Left forelimb (tissue), 1 donor: ENCODE measurements around the gene CTDSPL.

Source experiments
- DNase-seq: peaks from one replicate; pipeline ENCODE4 v3.0.0-alpha.2; 2018; ENCODE audit warnings: low spot score

The CTDSPL gene

GRCh38 chr3:37988931-37989525 is 127.3 kb downstream of the CTDSPL start:
- DNase-seq = peak; percentile 11

GRCh38 chr3:37989821-37990480 is 128.3 kb downstream of the CTDSPL start:
- DNase-seq = peak; percentile 41

DNA sequence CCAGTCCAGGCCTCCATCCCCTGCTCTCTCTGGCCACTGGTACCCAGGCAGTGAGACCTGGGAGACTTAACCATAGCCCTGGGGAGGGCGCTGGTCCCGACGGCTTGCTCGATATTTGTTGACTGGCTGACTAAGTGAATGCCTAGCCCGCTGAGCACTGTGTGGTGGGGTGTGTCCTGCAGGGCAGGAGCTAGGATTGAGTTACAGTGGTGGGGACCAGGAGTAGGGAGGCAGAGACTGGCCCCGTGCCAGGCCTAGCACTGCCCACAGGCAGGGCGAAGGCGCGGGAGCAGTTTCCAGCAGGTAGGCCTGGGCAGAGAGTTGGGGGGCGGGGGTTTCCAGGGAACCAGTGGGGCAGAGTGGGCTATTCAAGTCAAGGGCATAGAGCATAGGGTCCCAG is 128.8 kb downstream of the CTDSPL start, which contains the start of gene VILL:
Gene VILL (plus strand): TSS at position 260 of the 400 bp plus-strand sequence. CDS start 2,887 bp downstream, outside the sequence.
- DNase-seq = no peak

DNA sequence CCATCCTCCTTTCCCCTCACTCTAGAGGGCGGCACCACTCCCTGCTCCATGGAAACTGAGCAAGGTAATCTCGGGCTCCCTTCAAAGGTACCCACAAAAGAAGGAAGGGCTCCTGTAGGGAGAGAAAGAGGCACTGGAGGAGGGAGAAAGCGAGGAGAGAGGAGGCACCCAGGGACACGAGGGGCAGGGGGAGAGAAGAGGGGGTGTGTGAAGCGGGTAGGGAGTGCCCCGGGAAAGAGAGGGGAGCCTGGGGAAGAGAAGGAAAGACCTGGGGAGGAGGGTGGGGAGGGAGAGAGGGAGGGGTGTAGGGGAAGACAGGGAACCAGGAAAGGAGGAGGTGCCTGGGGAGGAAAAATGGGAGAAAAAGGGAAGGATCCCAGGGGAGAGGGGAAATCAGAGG is 129.4 kb downstream of the CTDSPL start:
- DNase-seq = no peak

- no peak for DNase-seq
These were observed 130.1 kb downstream of the CTDSPL start for GRCh38 chr3:37991823-37992222.

DNA sequence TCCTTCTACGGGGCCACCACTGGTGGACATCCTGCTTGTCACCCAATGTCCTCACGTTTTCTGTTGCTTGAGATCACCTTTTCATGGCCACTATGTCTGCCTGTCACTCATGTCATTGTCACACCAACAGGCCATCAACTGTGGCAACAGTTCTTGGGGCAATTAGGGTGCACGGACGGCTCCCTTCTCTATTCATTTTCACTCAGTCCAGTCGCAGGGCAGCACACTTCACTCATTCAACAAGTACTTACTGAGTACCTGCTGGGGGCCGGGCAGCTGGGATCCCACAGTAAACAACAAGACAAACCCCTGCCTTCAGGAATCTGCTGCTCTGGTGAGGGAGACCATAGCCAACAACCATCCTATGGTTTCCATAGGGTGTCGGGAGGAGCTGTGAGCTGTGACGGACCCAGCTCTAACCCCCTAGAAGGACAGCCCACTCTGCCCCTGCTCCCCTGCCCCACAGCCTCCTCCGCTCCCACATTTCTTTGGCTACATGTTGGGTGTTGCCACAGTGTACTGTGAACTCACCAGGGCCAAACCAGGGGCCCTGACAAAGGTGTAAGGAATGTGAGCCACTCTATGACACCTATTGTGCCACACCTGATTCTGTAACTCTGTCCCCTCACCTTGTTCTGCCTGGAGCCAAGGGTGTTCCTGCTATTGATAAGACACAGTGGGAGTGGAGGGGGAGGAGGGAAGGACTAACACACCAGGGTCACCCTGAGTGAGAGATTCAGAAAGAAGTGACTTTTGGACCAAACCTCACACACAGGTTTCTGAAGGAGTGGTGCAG is 130.8 kb downstream of the CTDSPL start:
- DNase-seq = no peak

DNA sequence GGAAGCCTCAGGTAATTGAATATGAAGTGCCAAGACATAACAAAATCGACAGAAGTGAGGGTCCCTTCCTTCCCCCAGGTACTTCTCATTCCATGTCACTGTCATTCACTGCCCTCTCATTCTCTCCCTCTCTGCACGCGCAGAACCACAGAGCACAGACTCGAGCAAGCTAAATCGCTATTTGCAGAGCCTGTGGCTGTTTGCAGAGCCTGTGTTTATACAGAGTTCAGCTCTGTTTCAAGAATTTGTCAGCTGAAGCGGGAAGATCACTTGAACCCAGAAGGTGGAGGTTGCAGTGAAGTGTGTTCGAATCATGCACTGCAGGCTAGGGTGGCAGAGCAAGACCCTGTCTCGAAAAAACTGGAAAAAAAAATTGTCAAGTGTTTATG is 131.4 kb downstream of the CTDSPL start:
- DNase-seq = no peak

- DNase-seq = no peak
These were observed 131.8 kb downstream of the CTDSPL start for GRCh38 chr3:37993460-37993819.

GRCh38 chr3:37993820-37994638 is 132.3 kb downstream of the CTDSPL start:
- peak; percentile 87 for DNase-seq

- DNase-seq = no peak
These were observed 132.9 kb downstream of the CTDSPL start for GRCh38 chr3:37994639-37994972.

- no peak for DNase-seq
These were observed 134.3 kb downstream of the CTDSPL start for GRCh38 chr3:37995652-37996641.

DNA sequence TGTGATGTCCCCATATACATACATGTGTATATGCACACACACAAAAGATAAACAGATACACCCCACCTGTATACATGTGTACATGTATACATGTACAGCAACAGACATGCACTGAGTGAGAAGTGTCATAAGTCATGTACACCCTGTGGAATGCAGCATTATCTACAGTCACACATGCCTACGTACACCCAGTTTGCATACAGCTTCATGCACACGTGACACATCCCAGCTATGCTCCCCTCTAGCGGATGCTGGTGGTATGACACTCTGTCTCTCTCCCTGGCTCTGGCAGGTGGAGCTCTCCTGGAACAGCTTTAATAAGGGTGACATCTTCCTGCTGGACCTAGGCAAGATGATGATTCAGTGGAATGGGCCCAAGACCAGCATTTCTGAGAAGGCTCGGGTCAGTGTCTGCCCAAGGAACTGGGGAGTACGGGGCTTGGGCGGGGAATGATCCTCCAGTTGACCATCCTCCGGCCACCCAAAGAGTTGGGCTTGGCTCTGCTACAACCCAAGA is 135.2 kb downstream of the CTDSPL start:
- no peak for DNase-seq

GRCh38 chr3:37997342-37997741 is 135.7 kb downstream of the CTDSPL start:
- DNase-seq = peak; percentile 65

- DNase-seq = no peak
These were observed 136.2 kb downstream of the CTDSPL start for GRCh38 chr3:37997791-37998370.

- no peak for DNase-seq
These were observed 138.2 kb downstream of the CTDSPL start for GRCh38 chr3:37999836-38000235.

DNA sequence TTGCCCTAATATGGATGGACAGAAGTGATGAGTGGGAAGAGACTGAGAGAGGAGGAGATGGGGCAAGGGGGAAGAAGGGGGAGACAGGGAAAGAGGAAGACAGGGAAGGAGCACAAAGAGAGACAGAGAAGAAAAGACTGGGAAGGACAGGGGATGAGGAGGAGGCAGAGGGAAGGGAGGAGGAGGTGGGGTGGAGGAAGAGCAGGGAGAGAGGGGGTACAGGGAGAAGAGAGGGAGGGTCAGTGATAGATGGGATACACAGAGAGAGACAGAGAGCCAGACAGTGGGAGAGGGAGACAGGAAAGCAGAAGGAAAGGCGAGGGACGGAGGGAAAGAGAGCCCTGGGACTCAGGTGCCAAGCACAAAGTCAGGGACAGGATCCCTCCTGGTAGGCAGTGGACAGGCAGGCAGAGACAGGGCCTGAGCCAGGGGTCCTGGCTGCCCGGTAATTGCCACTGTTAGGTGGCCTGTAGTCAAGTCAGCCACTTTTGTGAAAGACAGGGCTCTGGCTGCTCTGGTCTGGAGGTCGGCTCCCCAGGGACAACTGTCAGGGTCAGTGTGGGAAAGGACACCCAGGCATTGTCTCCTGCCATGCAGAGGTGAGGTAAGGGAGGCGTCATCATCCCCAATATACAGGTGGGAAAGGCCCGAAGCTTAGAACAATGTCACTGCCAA is 138.7 kb downstream of the CTDSPL start:
- DNase-seq = no peak

DNA sequence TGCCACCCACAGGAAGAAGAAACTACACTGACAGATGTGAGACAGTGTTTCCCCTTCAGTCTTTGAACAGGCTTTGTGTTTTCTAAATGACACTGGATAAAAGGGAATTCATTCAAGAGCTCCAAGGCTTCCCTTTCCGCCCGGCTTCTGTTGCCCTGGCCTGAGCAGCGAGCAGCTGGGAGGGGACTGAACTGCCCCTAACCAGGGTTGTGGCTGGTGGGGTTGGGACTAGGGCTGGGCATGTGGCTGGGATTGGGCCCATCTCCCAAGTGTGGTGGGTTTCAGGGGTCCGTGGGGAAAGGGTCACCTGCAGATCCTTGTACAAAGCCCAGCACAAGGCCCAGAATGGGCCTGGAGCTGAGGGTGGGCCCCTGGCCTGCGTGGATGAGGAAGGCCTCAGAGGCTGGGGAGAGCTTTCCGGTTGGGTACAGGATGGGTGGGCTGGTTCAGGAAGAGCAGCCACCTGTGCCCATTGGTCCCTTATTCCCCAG is 139.3 kb downstream of the CTDSPL start:
- DNase-seq = no peak

- DNase-seq = no peak
These were observed 139.9 kb downstream of the CTDSPL start for GRCh38 chr3:38001456-38002081.

DNA sequence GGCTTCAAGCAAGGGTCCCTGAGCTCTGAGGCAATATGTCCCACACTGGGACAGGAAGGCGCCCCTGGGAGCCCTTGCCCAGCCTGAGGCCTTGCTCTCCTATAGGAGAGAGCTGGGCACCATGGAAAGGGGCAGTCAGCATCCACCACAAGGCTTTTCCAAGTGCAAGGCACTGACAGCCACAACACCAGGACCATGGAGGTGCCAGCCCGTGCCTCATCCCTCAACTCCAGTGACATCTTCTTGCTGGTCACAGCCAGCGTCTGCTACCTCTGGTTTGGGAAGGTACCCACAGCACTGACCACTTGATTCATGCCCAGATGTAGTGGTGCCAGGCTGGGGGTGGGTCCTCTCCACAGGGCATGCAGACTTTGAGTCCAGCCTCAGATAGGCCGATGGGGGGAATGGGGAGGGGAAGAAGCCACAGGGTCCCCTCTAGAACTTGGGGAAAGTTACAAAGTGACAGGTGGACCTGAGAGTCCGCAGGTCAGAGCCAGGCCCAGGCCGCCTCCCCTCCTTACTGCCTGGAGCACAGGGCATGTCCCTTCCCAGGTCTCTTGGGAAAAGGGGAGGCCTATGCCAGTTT is 140.7 kb downstream of the CTDSPL start:
- DNase-seq = no peak
